Colon (tissue), 2 donors: ENCODE data around the gene NR3C2.
"Not testable (repeated sequence)": the region's sequence is repeated elsewhere in the genome, so short reads cannot be mapped to it uniquely, and the experiment has no call there.

Experiments used
- FAIRE-seq: peaks from 2 replicates; lab custom pipeline; 2012; peaks lifted over from hg19 to GRCh38; lab: Jason Lieb, UNC
- donor health status: control.
- donor health status: control.

The NR3C2 gene

GRCh38 chr4:148366251-148366650, 76.0 kb downstream of the NR3C2 start:
- FAIRE-seq: peak; percentile 98

DNA sequence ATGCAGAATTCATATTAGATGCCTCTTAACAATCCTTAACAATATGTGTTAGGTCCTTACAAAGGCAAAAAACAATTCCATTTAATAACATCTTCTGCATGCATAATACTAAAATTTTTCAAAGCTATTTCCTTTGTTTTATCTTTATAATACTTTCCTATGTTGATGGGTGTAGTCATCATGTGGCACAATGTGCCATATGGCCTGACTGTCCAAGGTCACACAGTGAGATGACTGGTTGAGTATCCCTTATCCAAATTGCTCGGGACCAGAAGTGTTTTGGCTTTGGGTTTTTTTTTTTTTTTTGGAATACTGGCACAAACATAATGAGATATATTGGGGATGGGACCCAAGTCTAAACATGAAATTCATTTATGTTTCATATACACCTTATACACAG, 77.7 kb downstream of the NR3C2 start:
- no peak for FAIRE-seq

- no peak for FAIRE-seq
Measured at GRCh38 chr4:148359769-148360168, 82.4 kb downstream of the NR3C2 start.

GRCh38 chr4:148355442-148356123, 86.6 kb downstream of the NR3C2 start:
- no peak for FAIRE-seq

- no peak for FAIRE-seq
Measured at GRCh38 chr4:148354186-148354585, 88.0 kb downstream of the NR3C2 start.

- no peak for FAIRE-seq
Measured at GRCh38 chr4:148353571-148353970, 88.6 kb downstream of the NR3C2 start.

DNA sequence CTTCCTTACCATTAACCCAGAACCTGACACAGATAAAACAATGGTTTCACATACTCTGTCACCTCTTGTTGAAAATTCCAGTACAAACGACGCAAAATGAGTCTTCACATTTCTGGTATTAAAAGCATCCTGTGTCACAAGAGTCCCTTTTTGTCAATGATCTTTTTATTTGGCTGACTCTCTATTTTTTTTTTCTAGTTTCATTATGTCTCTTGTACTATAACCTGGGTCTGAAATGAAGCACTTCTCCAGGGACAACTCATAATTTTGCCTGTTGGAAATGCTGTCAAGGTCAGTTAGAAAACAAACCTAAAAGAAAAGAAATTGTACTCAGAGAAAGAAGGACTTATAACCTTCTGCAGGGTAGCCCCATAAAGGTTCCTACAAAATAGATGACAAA, 93.1 kb downstream of the NR3C2 start:
- no peak for FAIRE-seq

DNA sequence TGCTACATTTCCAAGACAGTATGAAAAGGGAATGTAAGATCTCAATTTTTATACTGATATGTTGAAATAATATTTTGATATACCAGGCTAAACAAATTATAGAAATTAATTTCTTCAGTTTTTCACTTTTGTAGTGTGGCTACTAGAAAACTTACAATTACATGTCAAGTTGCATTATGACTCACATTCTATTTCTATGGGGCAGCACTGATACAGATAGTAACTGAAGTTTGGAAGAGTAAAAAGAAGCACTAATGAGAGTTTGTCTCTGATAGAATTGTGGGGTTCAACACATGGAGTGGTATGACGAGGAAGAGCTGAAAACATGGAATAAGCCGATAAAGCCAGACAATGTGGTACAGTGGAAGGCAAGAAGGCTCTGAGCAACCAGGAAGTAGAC, 95.6 kb downstream of the NR3C2 start:
- FAIRE-seq: no peak

DNA sequence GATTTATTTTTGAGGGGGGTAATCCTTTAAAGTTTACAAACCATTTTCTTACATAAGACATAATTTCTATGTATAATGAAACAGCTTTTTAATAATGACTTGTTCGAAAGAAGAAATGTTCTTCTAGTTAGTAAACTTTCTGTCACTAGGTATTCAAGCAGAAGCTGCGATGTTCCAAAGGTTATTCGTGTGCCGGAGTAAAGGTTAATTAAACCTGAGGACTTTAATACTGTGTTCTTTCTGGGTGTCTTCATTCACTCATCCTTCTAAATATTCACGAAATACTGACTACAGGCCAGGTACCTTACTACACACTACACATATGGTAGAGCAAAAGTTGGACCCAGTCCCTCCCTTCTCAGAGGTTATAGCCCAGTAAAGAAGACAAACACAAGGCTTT, 96.7 kb downstream of the NR3C2 start:
- no peak for FAIRE-seq

GRCh38 chr4:148344941-148345340, 97.3 kb downstream of the NR3C2 start:
- no peak for FAIRE-seq

DNA sequence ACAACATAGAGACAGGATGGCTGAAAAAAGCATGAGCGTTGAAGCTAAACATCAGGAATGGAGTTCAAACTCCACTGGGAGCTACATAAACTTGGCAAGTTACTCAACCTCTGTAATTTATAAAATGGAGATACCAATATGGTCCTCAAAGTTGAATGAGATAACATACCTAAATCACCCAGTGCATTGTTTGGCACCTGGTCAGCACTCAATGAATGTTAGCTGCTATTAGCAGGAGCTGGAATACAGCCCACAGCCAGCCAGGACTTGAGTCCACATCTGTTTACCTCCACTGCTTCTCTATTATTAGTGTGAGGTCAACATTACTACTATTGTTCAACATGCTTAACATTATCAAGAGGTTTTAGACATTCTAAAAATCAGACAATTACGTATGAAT, 97.9 kb downstream of the NR3C2 start:
- FAIRE-seq: no peak

DNA sequence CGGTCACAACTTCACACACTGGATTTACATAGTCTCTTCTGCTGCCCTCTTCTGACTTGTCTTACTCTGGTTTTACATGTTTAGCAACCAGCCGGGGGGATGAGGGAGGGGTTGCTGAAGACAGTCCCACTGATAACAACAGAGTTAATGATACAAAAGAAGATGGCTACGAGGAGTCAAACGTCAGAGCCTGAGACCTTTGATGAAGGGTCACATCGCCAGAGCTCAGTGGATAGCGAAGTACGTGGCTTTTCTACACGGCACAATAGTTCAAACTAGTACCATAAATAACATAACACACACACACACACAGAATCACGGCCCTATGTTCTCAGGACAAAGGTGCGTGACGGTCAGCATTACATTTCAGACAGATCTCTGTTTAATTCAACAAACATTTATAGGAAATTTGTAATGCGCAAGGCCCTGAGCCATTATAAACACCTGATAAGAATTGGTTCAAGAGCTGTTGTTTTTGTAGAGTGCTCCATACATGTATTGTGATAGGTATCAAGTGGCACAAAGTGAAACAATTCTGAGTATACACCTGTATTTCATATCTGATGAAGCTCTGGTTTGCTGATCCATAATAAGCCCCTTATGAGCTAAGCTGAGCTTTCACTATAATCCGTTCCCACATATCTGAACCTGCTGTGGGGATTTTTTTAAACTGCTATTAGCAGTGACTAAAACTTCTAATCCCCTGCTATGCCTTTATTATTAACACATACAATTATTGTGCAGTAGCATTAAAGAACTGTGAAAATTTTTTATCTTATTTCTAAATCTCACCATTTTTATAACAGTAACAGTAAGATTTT, 100.0 kb downstream of the NR3C2 start:
- no peak for FAIRE-seq

- FAIRE-seq: no peak
Measured at GRCh38 chr4:148335133-148335532, 107.1 kb downstream of the NR3C2 start.

- FAIRE-seq: no peak
Measured at GRCh38 chr4:148333265-148333664, 108.9 kb downstream of the NR3C2 start.

DNA sequence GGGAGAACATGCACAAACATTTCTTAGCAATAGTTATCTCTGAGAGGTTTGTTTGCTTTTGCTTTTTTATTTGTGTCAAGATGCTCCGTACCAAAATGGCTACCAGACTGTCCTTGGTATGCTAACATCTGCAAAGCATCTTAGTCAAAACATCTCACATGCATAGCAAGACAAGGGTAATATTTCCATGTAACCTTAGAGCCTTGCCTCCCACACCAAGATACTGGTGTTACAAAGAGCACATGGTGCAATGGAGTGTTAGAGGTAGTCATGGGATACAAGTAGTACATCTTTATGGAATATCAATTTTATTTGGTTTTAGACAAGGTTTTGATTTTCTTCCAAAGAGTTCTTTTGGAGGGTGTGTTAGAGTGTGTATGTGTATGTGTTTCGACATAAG, 109.7 kb downstream of the NR3C2 start:
- no peak for FAIRE-seq

GRCh38 chr4:148330724-148331123, 111.5 kb downstream of the NR3C2 start:
- FAIRE-seq: no peak

- FAIRE-seq: no peak
Measured at GRCh38 chr4:148330161-148330560, 112.1 kb downstream of the NR3C2 start.

- FAIRE-seq: no peak
Measured at GRCh38 chr4:148329751-148330150, 112.5 kb downstream of the NR3C2 start.

DNA sequence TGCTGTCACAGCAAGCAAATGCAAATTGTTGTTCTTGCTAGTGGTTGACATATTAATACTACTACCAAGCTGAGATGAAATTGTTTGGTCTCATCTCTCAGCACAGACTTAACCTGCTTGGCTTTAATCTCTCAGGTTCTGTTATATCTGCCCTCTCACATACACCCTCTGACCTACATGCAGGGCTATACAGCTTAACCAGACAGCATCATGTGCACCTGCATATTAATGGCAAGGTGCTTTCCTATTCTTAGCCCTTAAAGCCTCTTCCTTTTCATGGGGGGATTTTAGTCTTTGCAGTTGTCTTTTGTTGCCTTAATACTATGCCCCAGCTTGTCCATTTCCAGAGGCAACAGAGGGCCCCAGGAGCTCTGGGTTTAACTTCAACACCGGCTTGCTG, 114.5 kb downstream of the NR3C2 start:
- no peak for FAIRE-seq

DNA sequence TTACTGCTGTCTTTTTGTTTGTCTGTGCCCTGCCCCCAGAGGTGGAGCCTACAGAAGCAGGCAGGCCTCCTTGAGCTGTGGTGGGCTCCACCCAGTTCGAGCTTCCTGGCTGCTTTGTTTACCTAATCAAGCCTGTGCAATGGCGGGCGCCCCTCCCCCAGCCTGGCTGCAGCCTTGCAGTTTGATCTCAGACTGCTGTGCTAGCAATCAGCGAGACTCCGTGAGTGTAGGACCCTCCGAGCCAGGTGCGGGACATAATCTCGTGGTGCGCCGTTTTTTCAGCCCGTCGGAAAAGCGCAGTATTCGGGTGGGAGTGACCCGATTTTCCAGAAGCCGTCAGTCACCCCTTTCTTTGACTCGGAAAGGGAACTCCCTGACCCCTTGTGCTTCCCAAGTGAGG, 118.9 kb downstream of the NR3C2 start:
- FAIRE-seq: not testable (repeated sequence)

DNA sequence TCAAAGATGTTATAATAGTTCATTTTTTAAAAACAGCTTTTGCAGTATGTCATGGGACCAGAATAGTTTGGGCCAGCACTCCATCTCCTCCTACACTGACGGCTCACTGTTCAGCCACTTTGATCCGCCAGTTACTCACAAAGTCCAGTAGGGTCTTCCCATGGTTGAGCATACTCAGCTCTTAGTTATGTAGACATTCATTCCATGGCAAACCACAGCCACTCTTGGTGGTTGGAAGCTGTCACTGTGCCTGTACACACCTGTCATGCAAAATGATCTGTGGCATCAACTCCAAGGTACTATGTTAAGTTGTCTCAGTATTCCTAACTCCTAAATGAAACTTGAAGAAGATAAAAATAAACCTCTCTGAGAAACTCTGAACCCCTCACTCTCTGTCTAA, 127.2 kb downstream of the NR3C2 start:
- FAIRE-seq: no peak

GRCh38 chr4:148312956-148313490, 129.2 kb downstream of the NR3C2 start:
- FAIRE-seq: no peak

DNA sequence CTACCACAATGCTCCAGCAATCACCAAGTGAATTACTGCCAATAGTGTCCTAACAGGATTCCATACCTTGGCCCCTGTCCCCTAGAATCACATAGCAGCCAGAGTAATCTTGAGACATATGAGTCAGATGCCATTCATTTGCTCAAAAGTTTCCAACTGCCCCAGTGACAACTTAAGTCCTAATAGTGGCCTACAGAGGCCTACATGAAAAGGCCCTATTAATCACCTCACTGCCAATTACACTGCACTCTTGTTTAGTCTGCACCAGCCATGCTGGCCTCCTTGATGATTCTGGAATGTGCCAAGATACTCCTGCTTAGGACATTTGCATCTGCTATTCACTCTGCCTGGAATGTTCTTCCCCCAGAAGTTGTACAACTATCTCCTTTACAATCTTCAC, 130.7 kb downstream of the NR3C2 start:
- no peak for FAIRE-seq

GRCh38 chr4:148310756-148311155, 131.5 kb downstream of the NR3C2 start:
- no peak for FAIRE-seq
